ENCODE measurements around the gene OLFML2B. TPM values are rescaled to one million over a fixed set of nuclear protein-coding genes. Genes with fewer than 3 reads are reported as not detected.

The OLFML2B gene
- total and polyA plus RNA-seq, 12 donors = 0.73 to 23.4 (median 1.5) TPM

DNA sequence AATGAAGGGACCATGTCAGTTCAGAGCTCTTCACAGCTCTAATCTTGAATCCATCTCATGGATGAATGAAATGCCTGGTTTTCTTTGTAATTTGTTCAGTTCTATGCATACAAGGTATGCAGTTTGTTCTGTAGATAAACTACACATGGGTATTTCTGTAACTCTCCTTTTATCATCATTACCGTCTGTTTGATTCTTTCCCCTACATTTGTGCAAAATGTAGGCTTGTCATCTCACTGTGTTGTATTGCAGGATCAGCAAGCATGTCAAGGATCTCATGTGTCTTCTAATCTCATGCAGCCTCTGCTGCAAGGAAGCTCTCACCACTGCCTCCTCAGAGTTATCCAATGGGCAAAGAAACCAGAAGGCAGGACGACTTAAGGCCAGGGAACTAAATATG is 79.3 kb downstream of the OLFML2B start:
- ATAC-seq (no peak), DNase-seq (no peak)
- WGBS, 2 donors = 85 to 91% methylated on average over 2 of the region's 2 CpGs
- Histone ChIP-seq H3K36me3 (peaks cover 0 to 42% (median 6%) of the 10 kb centered on the region in 9 donors), H3K27me3 (no peaks in the 10 kb centered on the region), H3K4me1 (peaks cover 0 to 12% (median 3%) of the 10 kb centered on the region in 9 donors), H3K9me3 (no peaks in the 10 kb centered on the region), H3K27ac (no peak overlapping the region), H3K4me3 (no peak overlapping the region)
- intact Hi-C loops (cut with DNase I) = no loop called here
- TF ChIP-seq, protein P1, sequence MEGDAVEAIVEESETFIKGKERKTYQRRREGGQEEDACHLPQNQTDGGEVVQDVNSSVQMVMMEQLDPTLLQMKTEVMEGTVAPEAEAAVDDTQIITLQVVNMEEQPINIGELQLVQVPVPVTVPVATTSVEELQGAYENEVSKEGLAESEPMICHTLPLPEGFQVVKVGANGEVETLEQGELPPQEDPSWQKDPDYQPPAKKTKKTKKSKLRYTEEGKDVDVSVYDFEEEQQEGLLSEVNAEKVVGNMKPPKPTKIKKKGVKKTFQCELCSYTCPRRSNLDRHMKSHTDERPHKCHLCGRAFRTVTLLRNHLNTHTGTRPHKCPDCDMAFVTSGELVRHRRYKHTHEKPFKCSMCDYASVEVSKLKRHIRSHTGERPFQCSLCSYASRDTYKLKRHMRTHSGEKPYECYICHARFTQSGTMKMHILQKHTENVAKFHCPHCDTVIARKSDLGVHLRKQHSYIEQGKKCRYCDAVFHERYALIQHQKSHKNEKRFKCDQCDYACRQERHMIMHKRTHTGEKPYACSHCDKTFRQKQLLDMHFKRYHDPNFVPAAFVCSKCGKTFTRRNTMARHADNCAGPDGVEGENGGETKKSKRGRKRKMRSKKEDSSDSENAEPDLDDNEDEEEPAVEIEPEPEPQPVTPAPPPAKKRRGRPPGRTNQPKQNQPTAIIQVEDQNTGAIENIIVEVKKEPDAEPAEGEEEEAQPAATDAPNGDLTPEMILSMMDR (IDR thresholded peaks at IDR 0.05) = no peak

DNA sequence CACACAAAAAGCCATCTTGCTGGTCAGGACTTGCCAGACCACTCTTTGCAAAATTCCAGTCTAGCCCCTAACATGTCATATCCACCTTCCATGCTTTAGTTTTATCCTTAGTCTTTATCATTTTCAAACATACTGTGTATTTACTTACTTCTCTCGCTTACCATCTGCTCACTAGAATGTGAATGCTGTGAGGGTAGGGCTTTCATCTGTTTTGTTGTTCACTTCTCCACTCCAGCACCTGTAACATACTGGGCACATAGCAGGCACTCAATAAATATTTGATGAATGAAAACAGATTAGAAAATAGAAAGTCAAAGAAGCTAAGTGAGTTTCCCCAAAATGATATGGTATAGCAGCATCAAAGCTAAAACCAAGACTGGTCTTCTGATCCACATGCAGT is 79.9 kb downstream of the OLFML2B start:
- DNase-seq (no peak), ATAC-seq (no peak)
- intact Hi-C loops (cut with DNase I) = no loop called here
- WGBS, 2 donors = 96 to 97% methylated on average over 1 of the region's 1 CpG
- H3K27me3 ChIP-seq = no peaks in the 10 kb centered on the region
- H3K4me1 ChIP-seq = peaks cover 0 to 6% (median 0%) of the 10 kb centered on the region in 9 donors
- H3K27ac ChIP-seq = no peak overlapping the region
- H3K4me3 ChIP-seq = no peak overlapping the region
- TF ChIP-seq, protein P1 (IDR thresholded peaks at IDR 0.05) = no peak
- no peaks in the 10 kb centered on the region for H3K9me3 ChIP-seq
- H3K36me3 ChIP-seq = peaks cover 0 to 49% (median 6%) of the 10 kb centered on the region in 9 donors

DNA sequence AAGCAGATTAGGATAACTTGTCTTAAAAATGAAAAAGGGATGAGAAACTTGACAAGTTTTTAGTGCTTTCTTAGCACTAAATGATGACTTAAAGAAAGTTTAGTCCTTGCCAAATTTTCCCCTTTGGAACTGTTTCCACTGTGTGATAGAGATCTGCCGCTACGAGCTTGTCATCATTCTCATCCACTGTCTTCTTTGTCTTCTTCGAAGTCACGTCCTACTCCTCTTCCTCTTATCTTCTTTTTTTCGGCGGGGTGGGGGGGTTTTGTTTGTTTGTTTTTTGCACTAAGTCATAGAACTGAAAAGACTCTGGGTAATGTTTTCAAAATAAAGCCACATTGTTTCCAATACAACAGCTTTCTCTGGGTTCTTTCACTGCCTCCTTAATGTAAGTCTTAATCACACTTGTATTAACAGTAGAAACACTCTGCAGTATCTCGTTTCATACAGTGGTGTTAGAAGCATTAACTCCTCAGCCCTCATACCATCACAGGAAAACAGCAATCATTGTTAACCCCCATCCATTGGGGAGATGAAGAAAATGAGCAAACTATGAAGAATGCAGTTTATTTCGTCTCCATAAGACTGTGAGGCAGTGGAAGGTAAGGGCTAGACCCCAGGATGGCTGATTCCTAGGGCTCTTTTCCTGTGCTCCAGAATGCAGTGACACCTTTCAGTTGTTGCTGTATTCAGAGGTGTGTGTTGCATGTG is 81.8 kb downstream of the OLFML2B start:
- H3K4me3 ChIP-seq = no peak overlapping the region
- ATAC-seq (no peak), DNase-seq (no peak)
- TF ChIP-seq, protein P1 (IDR thresholded peaks at IDR 0.05) = no peak
- no peak overlapping the region for H3K27ac ChIP-seq
- 64 to 69% methylated on average over 8 of the region's 8 CpGs for WGBS, 2 donors
- no peaks in the 10 kb centered on the region for H3K27me3 ChIP-seq
- H3K36me3 ChIP-seq = peaks cover 0 to 53% (median 6%) of the 10 kb centered on the region in 9 donors
- intact Hi-C loops (cut with DNase I) = no loop called here
- peaks cover 0 to 4% (median 0%) of the 10 kb centered on the region in 9 donors for H3K4me1 ChIP-seq
- no peaks in the 10 kb centered on the region for H3K9me3 ChIP-seq

GRCh38 chr1:161940866-161941591 is 82.6 kb downstream of the OLFML2B start:
- intact Hi-C loops (cut with DNase I) = no loop called here
- H3K9me3 ChIP-seq = no peaks in the 10 kb centered on the region
- ATAC-seq (no peak), DNase-seq (no peak)
- no peak overlapping the region for H3K4me3 ChIP-seq
- WGBS, 2 donors = 72 to 74% methylated on average over 3 of the region's 3 CpGs
- H3K27ac ChIP-seq = no peak overlapping the region
- peaks cover 0 to 2% (median 0%) of the 10 kb centered on the region in 9 donors for H3K4me1 ChIP-seq
- TF ChIP-seq, protein P1 (IDR thresholded peaks at IDR 0.05) = no peak
- peaks cover 0 to 52% (median 6%) of the 10 kb centered on the region in 9 donors for H3K36me3 ChIP-seq
- H3K27me3 ChIP-seq = no peaks in the 10 kb centered on the region

Measured in heart right ventricle (tissue), 16 donors.